Gastroesophageal sphincter (tissue), 4 donors: ENCODE data around the gene KCNT1. TPM values are rescaled to one million over a fixed set of nuclear protein-coding genes. Genes with fewer than 3 reads are reported as not detected.

Experiments used
- ATAC-seq: fragments of 150-250 bp; one replicate; pipeline ENCODE4 v1.9.1; 2016; ENCODE audit warnings: mild to moderate bottlenecking, moderate library complexity
- H3K27ac ChIP-seq, 4 donors: fragments of 200-600 bp; sonication (generic) in 3 of 4; 1 replicate in 3 of 4; 2 replicates in 1 of 4; pipeline ENCODE4 v1.5.1; 2016 to 2019
- H3K27me3 ChIP-seq: fragments of 200-600 bp; sonication (generic); one replicate; pipeline ENCODE4 v1.5.1; 2019
- H3K36me3 ChIP-seq, 2 donors: fragments of 200-600 bp; sonication (generic); one replicate each; pipeline ENCODE4 v1.5.1; 2019; ENCODE audit warnings: control low read depth in 1 of 2
- H3K4me1 ChIP-seq, 3 donors: fragments of 200-600 bp; sonication (generic); 1 replicate in 2 of 3; 2 replicates in 1 of 3; pipeline ENCODE4 v1.5.1; 2016 to 2019; ENCODE audit warnings: control low read depth in 2 of 3
- H3K4me3 ChIP-seq, 2 donors: fragments of 200-600 bp; sonication (generic); one replicate each; pipeline ENCODE4 v1.5.1; 2019; ENCODE audit warnings: mild to moderate bottlenecking in 1 of 2, moderate library complexity in 1 of 2
- H3K9me3 ChIP-seq, 3 donors: fragments of 200-600 bp; sonication (generic); one replicate each; pipeline ENCODE4 v1.5.1; 2017 to 2019; ENCODE audit warnings: control low read depth in 2 of 3
- EP300 ChIP-seq: sonication (generic); formaldehyde crosslinking; IDR thresholded peaks from one replicate; pipeline ENCODE4 v1.6.1; 2017; ENCODE audit warnings: antibody characterized with exemption, mild to moderate bottlenecking
- POLR2A ChIP-seq, 2 donors: fragments of 450-650 bp; IDR thresholded peaks; one replicate each; pipeline ENCODE4 v1.6.1; 2017; ENCODE audit warnings: antibody characterized with exemption in 2 of 2, mild to moderate bottlenecking in 2 of 2, moderate library complexity in 1 of 2
- POLR2AphosphoS5 ChIP-seq: sonication (generic); formaldehyde crosslinking; IDR thresholded peaks from one replicate; pipeline ENCODE4 v1.6.1; 2017; ENCODE audit warnings: antibody characterized with exemption
- WGBS, 2 donors: methylation state at CpG; one replicate each; pipeline ENCODE4 v1.1.5; 2018; ENCODE audit warnings: low coverage in 1 of 2; 5-methylcytosine and 5-hydroxymethylcytosine counted together
- total RNA-seq, 4 donors: library from RNA; depleted of rRNA; stranded (reverse); fragments of >200 nt; gene quantifications; one replicate each; pipeline ENCODE4 v1.1.0, GENCODE V29; 2016
- TF ChIP-seq, protein P1 (sequence below), 4 experiments: fragments of 200-600 bp in 2 of 4; fragments of 450-650 bp in 2 of 4; sonication (generic) in 1 of 4; IDR thresholded peaks; one replicate each; pipeline ENCODE4 v1.5.1; 2017 to 2019; ENCODE audit warnings: antibody characterized with exemption in 4 of 4, mild to moderate bottlenecking in 2 of 4, moderate library complexity in 2 of 4

Gene KCNT1
- total RNA-seq, 4 donors from 2014 or later, result 0.19 TPM; not detected in 3

- ATAC-seq, result no peak
- no peak overlapping the region for H3K4me3 ChIP-seq
- H3K4me1 ChIP-seq, result no peaks in the 10 kb centered on the region
- H3K36me3 ChIP-seq, result no peaks in the 10 kb centered on the region
- H3K9me3 ChIP-seq, result no peaks in the 10 kb centered on the region
- WGBS, 2 donors, result no CpG with 5 or more reads among the region's 22 CpGs
- no peak for TF ChIP-seq POLR2AphosphoS5
- TF ChIP-seq EP300, result no peak
- no peak for TF ChIP-seq POLR2A (IDR thresholded peaks at IDR 0.05)
- TF ChIP-seq, protein P1, sequence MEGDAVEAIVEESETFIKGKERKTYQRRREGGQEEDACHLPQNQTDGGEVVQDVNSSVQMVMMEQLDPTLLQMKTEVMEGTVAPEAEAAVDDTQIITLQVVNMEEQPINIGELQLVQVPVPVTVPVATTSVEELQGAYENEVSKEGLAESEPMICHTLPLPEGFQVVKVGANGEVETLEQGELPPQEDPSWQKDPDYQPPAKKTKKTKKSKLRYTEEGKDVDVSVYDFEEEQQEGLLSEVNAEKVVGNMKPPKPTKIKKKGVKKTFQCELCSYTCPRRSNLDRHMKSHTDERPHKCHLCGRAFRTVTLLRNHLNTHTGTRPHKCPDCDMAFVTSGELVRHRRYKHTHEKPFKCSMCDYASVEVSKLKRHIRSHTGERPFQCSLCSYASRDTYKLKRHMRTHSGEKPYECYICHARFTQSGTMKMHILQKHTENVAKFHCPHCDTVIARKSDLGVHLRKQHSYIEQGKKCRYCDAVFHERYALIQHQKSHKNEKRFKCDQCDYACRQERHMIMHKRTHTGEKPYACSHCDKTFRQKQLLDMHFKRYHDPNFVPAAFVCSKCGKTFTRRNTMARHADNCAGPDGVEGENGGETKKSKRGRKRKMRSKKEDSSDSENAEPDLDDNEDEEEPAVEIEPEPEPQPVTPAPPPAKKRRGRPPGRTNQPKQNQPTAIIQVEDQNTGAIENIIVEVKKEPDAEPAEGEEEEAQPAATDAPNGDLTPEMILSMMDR (IDR thresholded peaks at IDR 0.05), result no peak
- peaks cover 83% of the 10 kb centered on the region for H3K27me3 ChIP-seq
- H3K27ac ChIP-seq, result no peak overlapping the region
Observed at GRCh38 chr9:135785013-135785575, 83.1 kb downstream of the KCNT1 start.

GRCh38 chr9:135786146-135786690 is 84.2 kb downstream of the KCNT1 start:
- no peak for ATAC-seq
- Histone ChIP-seq H3K9me3 (no peaks in the 10 kb centered on the region), H3K27ac (no peak overlapping the region), H3K27me3 (peaks cover 76% of the 10 kb centered on the region), H3K4me3 (no peak overlapping the region), H3K4me1 (no peaks in the 10 kb centered on the region), H3K36me3 (no peaks in the 10 kb centered on the region)
- TF ChIP-seq, protein P1 (IDR thresholded peaks at IDR 0.05), result no peak
- TF ChIP-seq EP300 (no peak), POLR2A (IDR thresholded peaks at IDR 0.05) (no peak), POLR2AphosphoS5 (no peak)
- no CpG with 5 or more reads among the region's 44 CpGs for WGBS, 2 donors

- H3K36me3 ChIP-seq, result no peaks in the 10 kb centered on the region
- no peaks in the 10 kb centered on the region for H3K4me1 ChIP-seq
- H3K27ac ChIP-seq, result no peak overlapping the region
- H3K27me3 ChIP-seq, result peaks cover 71% of the 10 kb centered on the region
- H3K9me3 ChIP-seq, result no peaks in the 10 kb centered on the region
- ATAC-seq, result no peak
- TF ChIP-seq EP300 (no peak), POLR2A (IDR thresholded peaks at IDR 0.05) (no peak), POLR2AphosphoS5 (no peak)
- TF ChIP-seq, protein P1 (IDR thresholded peaks at IDR 0.05), result no peak
- H3K4me3 ChIP-seq, result no peak overlapping the region
- WGBS, 2 donors, result 80% methylated on average over 1 of the region's 16 CpGs; no CpG with 5 or more reads in 1 of the 2 donors
Observed at GRCh38 chr9:135787317-135787716, 85.3 kb downstream of the KCNT1 start.

DNA sequence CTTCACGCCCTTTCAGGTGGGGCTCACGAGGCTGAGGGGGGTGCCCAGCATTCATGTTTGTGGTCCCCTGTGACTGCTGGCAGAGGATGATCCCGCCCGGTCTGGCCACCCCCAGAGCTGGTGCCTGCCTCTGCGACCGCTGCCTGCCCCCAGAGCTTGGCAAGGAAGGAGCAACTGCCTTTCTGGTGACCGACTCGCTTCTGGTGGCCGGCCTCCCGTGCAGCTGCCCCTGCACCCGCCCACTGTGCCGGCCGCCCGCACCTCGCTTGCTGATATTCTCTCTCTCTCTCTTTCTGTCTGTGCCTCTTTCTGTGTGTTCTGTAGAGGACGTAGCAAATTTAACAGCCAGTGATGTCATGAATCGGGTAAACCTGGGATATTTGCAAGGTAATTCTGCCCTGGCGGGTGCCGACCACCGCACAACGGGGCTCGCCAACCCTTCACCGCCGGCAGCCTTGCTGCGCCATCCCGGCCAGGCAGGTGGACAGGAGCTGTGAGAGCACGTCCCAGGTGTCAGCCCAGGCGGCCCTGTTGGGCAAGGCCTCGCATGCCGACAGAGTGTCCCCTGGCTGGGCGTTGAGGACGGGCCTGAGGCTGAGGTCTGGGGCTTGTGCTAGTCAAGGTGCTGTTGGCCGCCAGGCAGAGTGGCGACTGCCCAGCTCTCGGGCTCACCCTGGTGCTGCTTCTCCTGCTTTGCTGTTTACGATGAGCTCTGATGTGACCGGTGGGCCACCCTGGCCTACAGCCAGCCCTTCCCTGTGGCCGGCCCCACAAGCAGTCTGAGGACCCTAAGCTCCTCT is 86.0 kb downstream of the KCNT1 start:
- 73 to 84% methylated on average over 3 to 11 of the region's 38 CpGs for WGBS, 2 donors
- H3K36me3 ChIP-seq, result no peaks in the 10 kb centered on the region
- no peaks in the 10 kb centered on the region for H3K9me3 ChIP-seq
- ATAC-seq, result no peak
- peaks cover 65% of the 10 kb centered on the region for H3K27me3 ChIP-seq
- no peak for TF ChIP-seq POLR2AphosphoS5
- TF ChIP-seq POLR2A (IDR thresholded peaks at IDR 0.05), result no peak
- TF ChIP-seq, protein P1 (IDR thresholded peaks at IDR 0.05), result no peak
- no peak for TF ChIP-seq EP300
- H3K27ac ChIP-seq, result no peak overlapping the region
- H3K4me1 ChIP-seq, result no peaks in the 10 kb centered on the region
- H3K4me3 ChIP-seq, result no peak overlapping the region
